Dendritic cell treated with granulocyte-macrophage colony-stimulating factor and Interleukin-4, amounts not matched to agents 40 ng/mL and 50 ng/mL, for 4 days (primary cell): ENCODE measurements around the gene ABCC9.

Source experiments
- H3K27ac Mint-ChIP-seq: one replicate; pipeline ENCODE4 v1.8.0; 2022; ENCODE audit warnings: mild to moderate bottlenecking, mixed read lengths
- H3K27me3 Mint-ChIP-seq: one replicate; pipeline ENCODE4 v1.8.0; 2022; ENCODE audit warnings: mild to moderate bottlenecking, mixed read lengths
- H3K36me3 Mint-ChIP-seq: one replicate; pipeline ENCODE4 v1.8.0; 2022; ENCODE audit warnings: low read depth, mixed read lengths
- H3K4me1 Mint-ChIP-seq: one replicate; pipeline ENCODE4 v1.8.0; 2022; ENCODE audit warnings: low read depth, mixed read lengths
- H3K4me3 Mint-ChIP-seq: one replicate; pipeline ENCODE4 v1.8.0; 2022; ENCODE audit warnings: mild to moderate bottlenecking, moderate library complexity, mixed read lengths
- H3K9me3 Mint-ChIP-seq: one replicate; pipeline ENCODE4 v1.8.0; 2022; ENCODE audit warnings: mixed read lengths
- intact Hi-C: fragments of 100-400 bp; cut with micrococcal nuclease; formaldehyde crosslinking; loops from one replicate; pipeline ENCODE4 v1.15.0; 2022

The ABCC9 gene

DNA sequence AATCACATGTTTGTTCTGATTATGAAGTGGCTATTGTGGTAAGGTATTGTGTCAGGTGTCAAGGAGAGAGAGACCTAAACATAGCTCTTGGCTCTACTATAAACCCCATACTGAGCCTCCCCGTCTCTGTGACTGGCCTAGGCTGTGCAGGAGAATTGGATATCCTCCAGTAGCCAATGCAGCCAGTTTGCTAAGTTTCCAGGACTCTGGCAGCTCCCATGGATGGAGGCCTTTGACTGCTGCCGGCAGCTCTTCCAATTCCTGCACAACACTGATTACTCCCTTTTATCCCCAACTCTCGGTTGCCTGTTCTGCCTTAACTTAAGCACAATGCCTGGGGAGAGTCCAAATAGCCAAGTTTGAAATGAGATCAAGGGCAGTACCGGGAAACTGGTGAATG lies 59.3 kb downstream of the ABCC9 start:
- intact Hi-C loops, result no loop called here
- H3K4me1 Mint-ChIP-seq, result no peaks in the 10 kb centered on the region
- H3K4me3 Mint-ChIP-seq, result no peak overlapping the region
- no peaks in the 10 kb centered on the region for H3K9me3 Mint-ChIP-seq
- no peak overlapping the region for H3K27ac Mint-ChIP-seq
- H3K36me3 Mint-ChIP-seq, result no peaks in the 10 kb centered on the region
- no peaks in the 10 kb centered on the region for H3K27me3 Mint-ChIP-seq

DNA sequence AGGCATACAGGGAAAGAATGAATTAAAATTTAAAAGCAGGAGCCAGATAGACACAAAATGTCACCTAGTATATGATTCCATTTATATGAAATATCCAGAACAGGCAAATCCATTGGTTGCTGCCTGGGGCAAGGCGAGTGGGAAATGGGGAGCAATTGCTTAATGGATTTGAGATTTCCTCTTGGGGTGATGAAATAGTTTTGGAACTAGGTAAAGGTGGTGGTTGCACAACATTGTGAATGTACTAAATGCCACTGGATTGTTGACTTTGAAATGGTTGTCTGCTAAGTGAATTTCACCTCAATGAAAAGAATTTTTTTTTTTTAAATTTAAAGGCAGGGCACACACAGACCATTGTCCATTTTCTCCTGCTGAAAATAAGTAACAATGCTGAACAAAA lies 61.9 kb downstream of the ABCC9 start:
- Mint-ChIP-seq H3K4me1 (no peaks in the 10 kb centered on the region), H3K27me3 (no peaks in the 10 kb centered on the region)
- intact Hi-C loops, result no loop called here

DNA sequence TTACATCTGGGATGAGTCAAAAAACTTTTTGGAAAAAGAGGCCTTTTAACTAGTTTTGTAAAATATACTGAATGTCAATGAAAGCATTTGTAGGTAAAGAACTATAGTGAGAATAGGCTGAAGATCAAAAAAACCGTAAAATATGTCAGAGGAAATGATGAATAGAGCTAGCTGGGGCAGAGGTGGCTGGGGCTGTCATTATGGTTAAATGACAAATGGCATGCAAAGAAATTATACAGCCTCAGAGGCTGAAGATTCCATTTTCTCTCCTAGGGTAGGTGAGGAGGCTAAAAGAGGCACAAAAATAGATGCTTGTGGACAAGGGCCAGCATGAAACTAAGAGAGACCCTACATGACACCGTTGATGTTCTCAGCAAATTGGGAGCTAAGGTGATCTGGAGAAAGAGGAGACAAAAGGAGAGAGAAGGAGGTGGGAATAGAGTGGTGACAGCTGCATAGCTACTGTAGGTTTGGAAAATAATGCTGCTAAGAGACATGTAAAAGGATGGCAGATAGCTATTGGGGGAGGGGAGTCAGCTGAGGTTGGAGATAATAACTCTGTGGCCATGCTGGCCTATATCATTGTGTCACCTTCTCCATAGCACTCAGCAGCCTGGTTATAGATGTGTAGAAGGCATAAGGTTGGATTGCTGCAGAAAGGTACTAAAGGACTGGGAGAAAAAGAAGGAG lies 63.8 kb downstream of the ABCC9 start:
- Mint-ChIP-seq H3K9me3 (peaks cover 10% of the 10 kb centered on the region), H3K27me3 (no peaks in the 10 kb centered on the region)

More for the DNA sequence above, 61.9 kb downstream of the ABCC9 start:
- Mint-ChIP-seq H3K9me3 (no peaks in the 10 kb centered on the region), H3K36me3 (no peaks in the 10 kb centered on the region), H3K4me3 (no peak overlapping the region), H3K27ac (no peak overlapping the region)

DNA sequence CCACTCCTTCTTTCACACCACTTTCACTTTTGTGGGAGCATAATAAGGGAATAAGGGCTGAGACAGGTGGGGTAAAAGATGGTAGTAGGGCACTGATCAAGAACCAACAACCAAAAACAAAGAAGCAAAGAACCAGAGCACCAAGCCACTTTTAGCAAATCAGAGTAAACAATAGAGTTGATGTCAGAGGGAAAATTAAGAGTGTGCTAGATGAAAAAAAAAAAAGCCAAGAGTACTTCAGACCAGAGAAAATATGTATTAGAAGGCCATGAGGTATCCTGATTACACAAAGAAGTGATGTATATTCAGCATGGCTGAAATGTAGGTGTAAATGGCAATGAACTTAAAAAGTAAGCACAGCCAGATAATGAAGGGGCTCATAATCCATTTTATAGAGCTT lies 75.4 kb downstream of the ABCC9 start:
- no peaks in the 10 kb centered on the region for H3K36me3 Mint-ChIP-seq
- H3K27me3 Mint-ChIP-seq, result no peaks in the 10 kb centered on the region
- H3K27ac Mint-ChIP-seq, result no peak overlapping the region
- H3K9me3 Mint-ChIP-seq, result peaks cover 21% of the 10 kb centered on the region
- H3K4me3 Mint-ChIP-seq, result no peak overlapping the region
- intact Hi-C loops, result no loop called here
- H3K4me1 Mint-ChIP-seq, result no peaks in the 10 kb centered on the region

More for the DNA sequence above, 63.8 kb downstream of the ABCC9 start:
- H3K4me1 Mint-ChIP-seq, result no peaks in the 10 kb centered on the region
- intact Hi-C loops, result no loop called here
- H3K27ac Mint-ChIP-seq, result no peak overlapping the region
- no peaks in the 10 kb centered on the region for H3K36me3 Mint-ChIP-seq
- H3K4me3 Mint-ChIP-seq, result no peak overlapping the region

DNA sequence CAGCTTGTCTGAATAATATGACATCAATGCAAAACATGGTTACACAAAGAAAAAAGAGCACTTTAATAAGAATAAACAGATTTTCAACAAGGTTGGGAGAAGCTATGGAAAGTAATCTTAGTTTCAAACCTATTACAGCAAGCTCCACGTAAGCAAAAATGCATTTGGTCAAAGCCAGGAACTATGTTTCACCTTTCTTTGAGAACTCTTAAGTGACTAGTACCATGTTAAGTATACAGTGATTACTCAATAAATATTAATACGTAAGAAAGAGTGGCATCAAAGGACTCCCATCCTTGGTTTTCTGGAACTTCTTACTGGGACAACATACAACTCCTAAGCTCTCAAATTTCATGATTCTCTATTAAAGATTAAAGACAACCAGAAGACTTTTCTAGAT lies 80.7 kb downstream of the ABCC9 start:
- no peak overlapping the region for H3K4me3 Mint-ChIP-seq
- H3K4me1 Mint-ChIP-seq, result no peaks in the 10 kb centered on the region
- peaks cover 12% of the 10 kb centered on the region for H3K9me3 Mint-ChIP-seq
- intact Hi-C loops, result no loop called here
- H3K36me3 Mint-ChIP-seq, result no peaks in the 10 kb centered on the region
- H3K27me3 Mint-ChIP-seq, result no peaks in the 10 kb centered on the region
- H3K27ac Mint-ChIP-seq, result no peak overlapping the region

DNA sequence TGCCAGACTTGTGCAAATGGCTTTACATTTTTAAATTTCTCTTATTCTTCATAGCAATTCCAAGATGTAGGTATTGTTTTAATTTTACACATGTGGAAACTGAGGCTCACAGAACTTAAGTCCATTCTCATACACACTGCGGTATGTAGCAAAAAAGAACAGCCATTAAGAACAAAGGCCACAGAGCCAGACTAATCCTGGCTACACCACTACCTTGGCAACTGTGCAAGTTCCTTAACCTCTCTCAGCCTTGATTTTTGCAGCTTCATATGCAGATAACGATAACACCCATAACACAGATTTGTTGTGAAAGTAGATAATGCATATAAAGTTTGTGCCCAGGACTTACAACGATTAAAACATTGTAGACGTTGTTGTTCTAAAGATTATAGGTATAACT lies 81.1 kb downstream of the ABCC9 start:
- Mint-ChIP-seq H3K27ac (no peak overlapping the region), H3K4me1 (no peaks in the 10 kb centered on the region), H3K9me3 (peaks cover 12% of the 10 kb centered on the region), H3K27me3 (no peaks in the 10 kb centered on the region), H3K4me3 (no peak overlapping the region), H3K36me3 (no peaks in the 10 kb centered on the region)
- intact Hi-C loops, result no loop called here

DNA sequence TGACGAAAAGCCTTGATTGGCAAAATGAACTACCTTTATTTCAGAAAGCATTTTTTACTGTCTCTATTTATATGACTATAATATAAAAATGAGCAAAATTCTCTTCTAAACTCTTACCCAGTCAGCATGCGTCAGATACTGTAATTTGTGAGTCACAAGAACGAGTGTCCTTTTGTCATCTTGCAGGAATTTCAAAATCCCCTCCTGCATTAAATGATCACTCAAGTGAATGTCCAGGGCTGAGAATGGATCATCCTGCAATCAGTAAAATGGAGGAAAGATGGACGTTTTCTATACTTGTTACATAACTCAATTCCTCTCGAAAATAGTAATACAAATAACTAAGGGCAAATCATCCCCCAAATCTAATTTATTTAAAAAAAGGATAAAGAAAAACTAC lies 89.0 kb downstream of the ABCC9 start:
- no peaks in the 10 kb centered on the region for H3K27me3 Mint-ChIP-seq

DNA sequence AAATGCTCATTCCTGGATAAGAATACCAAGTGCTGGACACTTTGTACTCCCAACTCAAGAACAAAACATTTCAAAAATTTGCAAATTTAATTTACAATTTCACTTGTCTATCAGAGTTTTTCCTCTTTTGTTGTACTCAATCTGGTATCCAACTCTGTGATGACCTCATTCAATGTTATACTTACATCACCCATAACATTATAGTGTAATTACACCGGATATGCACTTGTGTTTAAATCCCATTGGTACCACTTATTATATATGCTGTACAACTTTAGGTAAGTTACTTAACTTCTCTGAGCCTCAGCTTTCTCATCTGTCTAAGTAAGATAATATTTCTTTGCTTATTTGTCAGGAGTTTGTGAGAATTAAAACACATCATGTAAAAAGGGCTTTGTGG lies 90.1 kb downstream of the ABCC9 start:
- Mint-ChIP-seq H3K36me3 (no peaks in the 10 kb centered on the region), H3K4me1 (no peaks in the 10 kb centered on the region), H3K9me3 (no peaks in the 10 kb centered on the region), H3K4me3 (no peak overlapping the region), H3K27me3 (no peaks in the 10 kb centered on the region), H3K27ac (no peak overlapping the region)
- intact Hi-C loops, result no loop called here

More for the DNA sequence above, 89.0 kb downstream of the ABCC9 start:
- Mint-ChIP-seq H3K27ac (no peak overlapping the region), H3K4me3 (no peak overlapping the region), H3K4me1 (no peaks in the 10 kb centered on the region), H3K36me3 (no peaks in the 10 kb centered on the region), H3K9me3 (no peaks in the 10 kb centered on the region)
- intact Hi-C loops, result no loop called here

DNA sequence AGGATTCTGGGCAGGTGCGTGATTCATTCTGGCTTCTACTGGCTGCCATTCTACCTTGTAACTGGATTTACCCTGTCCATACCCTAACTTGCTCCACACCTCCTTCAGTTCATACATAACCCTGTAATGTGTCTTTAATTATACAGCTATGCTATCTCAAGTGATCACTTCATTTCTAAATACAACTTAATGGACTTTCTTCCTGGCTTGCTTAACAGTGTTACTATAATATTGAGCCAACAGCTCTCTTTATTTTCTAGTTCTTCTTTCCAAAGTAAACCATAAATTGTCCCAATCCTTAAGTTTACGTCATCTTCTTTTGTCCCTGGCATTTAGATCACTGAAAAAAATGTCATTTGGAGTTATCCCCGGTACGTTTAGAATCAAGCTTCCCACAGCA lies 90.8 kb downstream of the ABCC9 start:
- Mint-ChIP-seq H3K36me3 (no peaks in the 10 kb centered on the region), H3K27me3 (no peaks in the 10 kb centered on the region), H3K9me3 (no peaks in the 10 kb centered on the region), H3K4me3 (no peak overlapping the region), H3K4me1 (no peaks in the 10 kb centered on the region), H3K27ac (no peak overlapping the region)
- intact Hi-C loops, result no loop called here

DNA sequence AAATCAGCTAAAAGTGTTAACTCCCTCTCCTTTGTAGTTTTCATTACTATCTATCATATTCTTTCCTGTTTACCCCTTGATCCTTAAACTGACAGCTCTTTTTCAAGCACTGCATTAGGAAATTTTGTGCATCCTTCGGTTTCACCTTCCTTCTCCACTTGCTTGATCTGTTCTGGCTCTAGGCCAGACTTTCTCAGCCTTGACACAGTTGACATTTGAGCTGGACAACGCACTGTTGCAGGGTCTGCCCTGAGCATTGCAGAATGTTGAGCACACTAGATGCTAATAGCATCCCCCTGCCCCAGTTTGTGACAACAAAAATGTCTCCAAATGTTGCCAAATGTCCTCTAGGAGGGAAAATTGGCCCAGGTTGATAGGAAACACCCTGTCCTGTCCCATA lies 91.3 kb downstream of the ABCC9 start:
- Mint-ChIP-seq H3K4me3 (no peak overlapping the region), H3K27me3 (no peaks in the 10 kb centered on the region), H3K9me3 (no peaks in the 10 kb centered on the region), H3K36me3 (no peaks in the 10 kb centered on the region), H3K27ac (no peak overlapping the region), H3K4me1 (no peaks in the 10 kb centered on the region)
- intact Hi-C loops, result no loop called here

DNA sequence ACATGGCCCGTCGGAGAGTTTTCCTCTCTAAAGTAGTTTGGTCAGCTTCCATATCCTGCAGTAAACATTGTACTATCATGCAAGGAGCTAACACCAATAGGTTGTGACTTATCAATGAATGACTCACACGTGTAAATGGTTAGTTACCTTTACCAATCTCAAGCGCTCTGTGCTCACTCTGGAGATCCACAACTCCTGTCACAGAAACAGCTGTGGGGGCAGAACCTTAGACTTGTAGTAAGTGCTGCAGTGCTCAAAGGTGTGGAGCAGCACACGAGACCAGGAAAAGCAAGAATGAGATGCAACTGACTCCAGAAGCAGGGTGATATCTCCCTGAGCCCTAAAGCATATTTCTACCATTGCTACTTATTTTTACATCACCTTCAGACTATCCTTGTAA lies 93.0 kb downstream of the ABCC9 start:
- Mint-ChIP-seq H3K4me3 (no peak overlapping the region), H3K9me3 (no peaks in the 10 kb centered on the region), H3K27me3 (no peaks in the 10 kb centered on the region), H3K4me1 (no peaks in the 10 kb centered on the region), H3K27ac (no peak overlapping the region), H3K36me3 (no peaks in the 10 kb centered on the region)
- intact Hi-C loops, result no loop called here

DNA sequence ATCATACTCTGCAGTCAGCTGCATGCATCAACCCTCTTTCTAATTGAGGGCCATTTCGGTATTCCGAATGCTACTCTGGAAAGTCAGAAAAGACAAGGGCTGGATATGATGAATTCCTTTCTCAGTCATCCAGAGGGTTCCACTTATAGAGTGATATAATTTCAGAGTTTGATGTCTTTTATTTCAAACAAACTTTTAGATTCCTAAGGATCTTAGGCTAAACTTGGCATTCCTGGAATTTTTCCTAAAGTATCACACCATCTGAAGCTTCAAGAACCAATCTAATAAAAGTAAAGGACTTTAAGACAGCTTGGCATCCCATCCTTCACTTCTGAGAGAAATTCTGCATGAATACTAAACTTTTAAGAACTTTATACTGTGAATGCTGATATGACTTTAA lies 97.4 kb downstream of the ABCC9 start:
- no peaks in the 10 kb centered on the region for H3K9me3 Mint-ChIP-seq
- H3K27ac Mint-ChIP-seq, result no peak overlapping the region
- no peak overlapping the region for H3K4me3 Mint-ChIP-seq
- H3K4me1 Mint-ChIP-seq, result no peaks in the 10 kb centered on the region
- intact Hi-C loops, result no loop called here
- H3K27me3 Mint-ChIP-seq, result no peaks in the 10 kb centered on the region
- no peaks in the 10 kb centered on the region for H3K36me3 Mint-ChIP-seq

DNA sequence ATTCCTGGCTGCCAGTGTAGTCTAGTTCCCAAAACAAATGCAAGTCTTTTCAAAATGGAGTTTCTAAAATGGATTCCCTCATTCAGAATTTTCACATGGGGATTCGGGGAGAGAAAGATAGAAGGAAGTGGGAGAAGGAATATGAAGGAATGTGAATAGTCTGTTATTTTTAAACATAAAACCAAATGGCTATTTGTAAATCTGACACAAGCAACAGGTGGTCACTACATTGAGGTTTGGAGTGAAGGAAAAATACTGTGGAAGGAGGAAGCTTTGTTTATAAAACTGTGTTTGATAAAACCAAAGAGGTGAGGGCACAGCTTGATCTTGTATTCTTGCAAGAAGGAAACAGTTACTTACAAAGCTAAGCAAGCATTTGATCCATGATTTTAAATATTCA lies 101.5 kb downstream of the ABCC9 start:
- H3K27me3 Mint-ChIP-seq, result no peaks in the 10 kb centered on the region
- intact Hi-C loops, result no loop called here
- no peak overlapping the region for H3K27ac Mint-ChIP-seq

DNA sequence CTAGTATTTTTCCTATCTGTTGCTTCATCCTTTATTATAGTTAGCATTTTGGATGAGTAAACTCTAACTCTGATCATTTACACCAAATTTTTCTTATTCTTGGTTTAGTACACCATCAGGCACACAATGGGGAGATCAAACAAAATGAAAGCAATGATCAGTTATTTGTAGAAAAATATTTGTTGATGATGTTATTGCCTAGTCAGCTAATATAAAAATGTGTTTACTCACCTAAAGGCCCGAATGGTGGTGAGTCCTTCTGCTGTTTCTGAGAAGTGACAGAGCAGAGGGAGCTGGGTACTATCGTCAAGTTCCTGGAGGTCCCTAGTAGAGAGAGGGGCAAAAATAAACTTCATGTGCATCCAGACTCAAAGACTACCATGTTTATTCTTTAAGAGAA lies 103.4 kb downstream of the ABCC9 start:
- no peaks in the 10 kb centered on the region for H3K27me3 Mint-ChIP-seq
- no peaks in the 10 kb centered on the region for H3K9me3 Mint-ChIP-seq
- no peak overlapping the region for H3K27ac Mint-ChIP-seq
- H3K4me3 Mint-ChIP-seq, result no peak overlapping the region
- no peaks in the 10 kb centered on the region for H3K4me1 Mint-ChIP-seq
- H3K36me3 Mint-ChIP-seq, result no peaks in the 10 kb centered on the region
- intact Hi-C loops, result no loop called here

More for the DNA sequence above, 101.5 kb downstream of the ABCC9 start:
- Mint-ChIP-seq H3K9me3 (no peaks in the 10 kb centered on the region), H3K4me3 (no peak overlapping the region), H3K36me3 (no peaks in the 10 kb centered on the region), H3K4me1 (no peaks in the 10 kb centered on the region)

DNA sequence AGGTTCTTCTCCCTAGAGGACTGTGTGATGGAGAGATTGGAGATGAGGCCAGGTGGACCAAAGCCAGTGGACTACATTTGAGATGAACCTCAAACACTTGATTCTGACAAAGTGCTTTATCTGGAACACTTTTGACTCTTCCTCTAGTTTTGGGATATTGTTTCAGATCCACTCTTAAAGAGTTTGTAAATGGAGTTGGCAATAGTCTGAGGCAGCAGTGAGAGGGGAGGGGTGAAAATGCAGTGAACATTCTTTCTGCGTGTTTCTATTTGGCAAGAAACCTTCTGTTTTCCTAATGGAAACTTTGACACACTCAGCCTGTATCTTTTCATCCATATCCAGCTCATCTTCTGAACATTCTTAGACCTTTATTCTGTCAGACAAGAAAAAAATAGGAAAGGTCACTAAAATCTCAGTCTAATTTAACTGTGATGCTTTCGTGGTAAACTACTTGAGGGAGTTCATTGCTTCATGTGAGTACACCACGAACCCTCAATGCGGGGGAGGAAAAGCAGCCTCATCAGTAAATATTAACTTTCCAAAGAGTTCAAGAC lies 109.4 kb downstream of the ABCC9 start:
- H3K27ac Mint-ChIP-seq, result no peak overlapping the region
- no peak overlapping the region for H3K4me3 Mint-ChIP-seq
- peaks cover 10% of the 10 kb centered on the region for H3K9me3 Mint-ChIP-seq
- no peaks in the 10 kb centered on the region for H3K36me3 Mint-ChIP-seq
- intact Hi-C loops, result no loop called here
- H3K4me1 Mint-ChIP-seq, result no peaks in the 10 kb centered on the region
- no peaks in the 10 kb centered on the region for H3K27me3 Mint-ChIP-seq
